GM10847 (cell line): Measurements from ENCODE around the gene SLC17A1.

Experiments
- POLR2A ChIP-seq: IDR thresholded peaks from 2 replicates; pipeline ENCODE4 v1.6.1; 2011; ENCODE audit not compliant: insufficient read length; ENCODE audit errors: extremely low read depth

Gene SLC17A1, protein sequence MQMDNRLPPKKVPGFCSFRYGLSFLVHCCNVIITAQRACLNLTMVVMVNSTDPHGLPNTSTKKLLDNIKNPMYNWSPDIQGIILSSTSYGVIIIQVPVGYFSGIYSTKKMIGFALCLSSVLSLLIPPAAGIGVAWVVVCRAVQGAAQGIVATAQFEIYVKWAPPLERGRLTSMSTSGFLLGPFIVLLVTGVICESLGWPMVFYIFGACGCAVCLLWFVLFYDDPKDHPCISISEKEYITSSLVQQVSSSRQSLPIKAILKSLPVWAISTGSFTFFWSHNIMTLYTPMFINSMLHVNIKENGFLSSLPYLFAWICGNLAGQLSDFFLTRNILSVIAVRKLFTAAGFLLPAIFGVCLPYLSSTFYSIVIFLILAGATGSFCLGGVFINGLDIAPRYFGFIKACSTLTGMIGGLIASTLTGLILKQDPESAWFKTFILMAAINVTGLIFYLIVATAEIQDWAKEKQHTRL

DNA sequence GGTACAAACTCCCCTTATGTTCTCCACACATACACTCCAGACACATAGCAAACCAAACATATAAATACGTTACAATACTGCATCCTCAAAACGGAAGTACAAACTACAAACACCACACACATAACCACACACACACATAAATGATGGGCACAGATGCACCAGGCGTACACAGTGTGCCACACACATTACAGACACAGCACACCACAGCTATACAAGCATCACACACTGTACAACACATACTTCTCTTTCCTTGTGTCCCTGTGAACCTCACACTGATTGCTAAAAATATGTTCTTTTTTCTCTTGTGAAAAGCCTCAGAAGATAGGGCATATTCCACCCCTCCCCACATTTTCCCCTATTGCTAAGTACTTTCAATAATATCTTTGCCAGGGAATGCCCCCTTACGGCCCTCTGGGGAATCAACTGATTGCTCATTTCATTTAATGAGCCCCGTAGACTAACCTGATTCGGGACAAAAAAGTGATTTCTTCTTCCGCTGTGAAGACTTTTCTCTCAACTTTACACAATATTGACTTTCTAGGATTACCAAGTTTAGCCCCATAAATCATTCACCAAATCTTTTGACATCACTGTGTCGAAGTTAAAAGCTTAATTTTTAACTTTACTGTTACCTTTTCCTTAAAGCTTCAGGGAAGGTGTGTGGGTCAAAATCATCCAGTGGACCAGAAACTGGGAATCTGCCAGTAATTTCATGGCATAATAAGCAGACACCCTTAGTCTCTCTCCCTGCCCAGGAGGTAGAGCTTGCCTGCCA is at the start of gene SLC17A1:
SLC17A1 (minus strand) TSS at position 521 of the 775 bp plus-strand sequence. CDS start 1,495 bp downstream, outside the sequence.
- no peak for TF ChIP-seq POLR2A

DNA sequence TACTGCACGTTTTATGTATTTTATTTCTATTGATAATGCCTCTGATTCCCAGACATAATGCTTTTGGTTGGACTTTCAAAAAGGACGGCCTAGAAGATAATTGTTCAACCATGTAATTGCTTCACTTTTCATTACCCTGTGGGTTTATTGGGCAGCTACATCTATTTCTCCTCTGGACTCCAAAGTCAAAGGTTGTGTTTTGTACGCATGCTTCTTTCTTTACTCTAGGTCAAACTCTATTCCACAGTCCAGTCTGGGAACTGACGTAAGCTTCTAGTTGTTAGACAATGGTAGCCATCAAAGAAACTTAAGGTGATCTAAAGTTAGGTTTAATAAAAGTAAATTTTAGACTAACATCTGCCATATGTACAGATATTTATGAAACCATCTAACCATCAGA is 48.7 kb upstream of the SLC17A1 start:
- TF ChIP-seq POLR2A: no peak

DNA sequence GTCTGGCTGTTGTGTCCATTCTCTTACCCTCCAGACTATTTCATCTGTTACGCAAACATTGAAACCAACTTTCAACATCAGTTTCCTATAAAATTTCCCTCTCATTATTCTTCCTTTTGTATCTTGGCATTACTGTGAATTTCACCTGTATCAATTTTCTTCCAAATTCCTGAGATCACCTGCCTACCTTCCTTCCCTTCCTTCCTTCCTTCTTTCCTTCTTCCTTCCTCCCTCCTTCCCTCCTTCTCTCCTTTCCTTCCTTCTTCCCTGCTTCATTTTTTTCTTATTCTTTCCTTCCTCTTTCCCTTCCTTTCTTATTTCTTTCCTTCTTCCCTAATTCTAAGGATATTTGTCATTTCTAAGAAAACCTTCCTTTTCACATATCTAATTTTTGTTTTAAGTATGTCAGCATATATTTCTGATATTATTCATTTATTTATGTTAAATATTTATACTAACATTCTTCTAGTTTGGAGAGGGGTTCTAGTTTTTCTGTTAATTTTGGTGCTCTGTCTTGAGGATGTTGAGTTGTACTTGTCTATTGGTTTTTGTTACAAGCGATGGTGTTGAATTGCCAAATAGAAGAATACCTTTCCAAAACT is 47.0 kb upstream of the SLC17A1 start:
- TF ChIP-seq POLR2A: no peak

DNA sequence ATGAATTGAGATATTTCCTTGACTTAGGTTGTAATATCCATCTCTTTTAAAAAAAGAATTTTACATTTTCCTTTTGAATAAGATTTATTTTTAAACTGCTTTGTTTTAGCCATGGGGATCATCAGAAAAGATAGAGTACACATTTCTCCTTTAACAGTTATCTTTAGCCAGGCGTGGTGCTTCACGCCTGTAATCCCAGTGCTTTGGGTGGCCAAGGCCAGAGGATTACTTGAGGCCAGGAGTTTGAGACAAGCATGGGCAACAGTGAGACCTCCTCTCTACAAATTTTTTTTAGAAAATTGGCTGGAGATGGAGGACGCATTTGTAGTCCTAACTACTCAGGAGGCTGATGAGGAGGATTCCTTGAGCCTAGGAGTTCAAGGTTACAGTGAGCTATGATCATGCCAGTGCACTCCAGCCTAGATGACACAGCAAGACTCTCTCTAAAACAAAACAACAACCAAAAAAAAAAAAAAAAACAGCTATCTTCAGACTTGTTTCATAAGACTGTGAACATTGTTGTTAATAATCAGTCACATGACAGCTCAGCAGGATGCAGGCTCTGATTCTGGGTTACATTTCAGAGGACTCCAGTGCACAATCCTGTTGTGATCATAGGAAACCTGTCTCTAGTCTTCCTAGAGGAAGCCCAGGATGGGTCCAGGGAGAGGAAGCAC is 44.2 kb upstream of the SLC17A1 start:
- no peak for TF ChIP-seq POLR2A

DNA sequence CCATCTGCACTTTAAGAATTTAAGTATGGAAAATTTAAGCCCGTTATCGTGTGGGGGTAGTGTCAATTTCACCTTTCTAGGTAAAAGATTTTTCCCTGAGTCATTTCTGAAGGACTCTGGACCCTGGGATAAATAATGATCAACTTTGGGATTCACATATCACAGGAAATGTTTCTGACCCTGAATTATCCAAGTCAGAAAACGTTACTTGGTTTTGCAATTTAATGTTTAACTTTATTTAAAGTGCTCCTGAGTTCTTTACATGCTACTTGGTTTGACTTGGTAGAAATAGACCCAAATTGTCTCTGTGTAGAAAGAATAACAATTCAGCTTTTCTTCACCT is 43.7 kb upstream of the SLC17A1 start:
- TF ChIP-seq POLR2A: no peak

DNA sequence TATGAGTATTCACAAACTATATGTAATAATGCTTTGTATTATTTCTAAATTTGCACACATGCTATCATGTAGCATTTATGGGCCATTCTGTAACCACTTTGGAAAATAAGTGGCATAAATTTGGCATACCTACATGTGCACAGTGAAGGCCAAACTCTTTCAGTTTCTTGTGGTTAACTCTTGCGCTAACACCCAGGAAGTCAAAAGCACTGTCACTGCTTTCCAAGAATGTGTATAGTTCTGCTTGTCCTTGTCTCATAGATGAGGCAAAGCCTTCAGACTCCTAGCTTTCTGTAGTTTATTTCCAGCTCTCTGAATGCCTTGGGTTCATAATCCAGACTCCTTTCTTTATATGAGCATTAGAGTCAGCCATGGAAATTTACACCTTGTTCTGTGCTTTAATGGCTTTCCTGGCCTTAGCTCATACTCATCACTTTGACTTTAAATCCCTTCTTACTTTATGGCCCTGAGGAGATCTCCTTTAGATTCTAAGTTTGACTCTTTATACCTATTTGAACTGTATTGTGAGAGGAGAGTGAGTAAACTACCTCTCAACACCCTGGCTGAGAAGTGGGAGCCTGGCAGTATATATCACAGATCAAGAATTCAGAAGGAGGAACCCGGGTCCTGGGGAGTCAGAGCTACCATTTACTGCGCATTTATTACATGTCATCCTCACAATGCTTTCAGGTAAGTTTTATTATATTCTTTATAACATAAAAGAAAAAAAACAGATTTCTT is 43.1 kb upstream of the SLC17A1 start:
- TF ChIP-seq POLR2A: no peak

DNA sequence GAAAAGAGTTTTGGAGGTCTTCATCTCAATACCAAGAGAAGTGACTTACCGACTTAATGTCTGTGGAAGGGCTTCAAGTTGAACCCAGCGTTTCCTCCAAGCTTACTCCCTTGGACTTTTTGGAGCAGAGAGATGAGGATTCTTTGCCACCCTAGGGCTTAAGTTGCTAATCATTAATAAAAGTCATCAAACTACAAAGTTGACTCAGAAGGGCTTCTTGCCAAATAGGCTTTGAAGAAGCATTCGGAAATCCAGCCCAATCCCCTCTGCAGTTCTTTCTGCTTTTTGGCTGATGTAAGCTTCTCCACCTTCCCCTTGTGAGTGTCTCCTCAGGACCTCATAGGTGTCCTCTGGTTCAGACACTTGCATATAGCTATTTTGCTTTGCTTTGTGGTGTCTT is 42.3 kb upstream of the SLC17A1 start, which contains the start of gene SLC17A3:
SLC17A3 (minus strand) TSS at position 126 of the 400 bp plus-strand sequence. CDS start 5,856 bp downstream, outside the sequence.
- TF ChIP-seq POLR2A: no peak

DNA sequence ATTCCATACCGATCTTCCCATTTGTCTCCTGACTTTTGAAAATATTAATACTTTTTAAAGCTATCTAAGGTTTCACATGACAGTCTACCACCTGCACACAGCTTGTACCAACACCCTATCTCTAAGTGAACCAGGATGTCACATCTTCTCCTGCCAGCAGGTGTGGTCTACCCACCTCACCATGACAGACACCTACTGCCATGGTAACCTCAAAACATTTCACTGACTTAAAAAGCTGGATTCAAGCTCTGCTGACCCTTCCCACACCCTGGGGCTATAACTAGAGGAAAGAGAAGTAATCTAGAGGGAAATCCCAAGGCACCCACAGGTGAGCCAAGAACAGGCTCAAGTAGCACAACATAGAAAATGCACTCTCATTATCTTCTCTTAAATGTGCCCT is 41.0 kb upstream of the SLC17A1 start:
- no peak for TF ChIP-seq POLR2A

DNA sequence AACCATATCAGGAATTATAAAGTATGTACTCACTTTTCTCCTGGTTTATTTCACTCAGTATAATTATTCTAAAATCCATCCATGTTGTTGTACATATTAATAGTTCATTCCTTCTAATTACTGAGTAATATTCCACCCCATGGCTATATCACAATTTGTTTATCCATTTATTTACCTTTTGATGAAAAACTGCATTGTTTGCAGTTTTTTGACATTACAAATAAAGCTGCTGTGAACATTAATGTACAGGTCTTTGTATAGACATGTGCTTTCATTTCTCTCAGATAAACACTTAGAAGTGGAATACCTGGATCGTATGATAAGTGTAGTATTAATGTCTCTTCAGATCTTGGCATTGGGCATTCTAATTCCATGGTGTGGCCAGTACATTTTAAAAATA is 38.0 kb upstream of the SLC17A1 start:
- no peak for TF ChIP-seq POLR2A

DNA sequence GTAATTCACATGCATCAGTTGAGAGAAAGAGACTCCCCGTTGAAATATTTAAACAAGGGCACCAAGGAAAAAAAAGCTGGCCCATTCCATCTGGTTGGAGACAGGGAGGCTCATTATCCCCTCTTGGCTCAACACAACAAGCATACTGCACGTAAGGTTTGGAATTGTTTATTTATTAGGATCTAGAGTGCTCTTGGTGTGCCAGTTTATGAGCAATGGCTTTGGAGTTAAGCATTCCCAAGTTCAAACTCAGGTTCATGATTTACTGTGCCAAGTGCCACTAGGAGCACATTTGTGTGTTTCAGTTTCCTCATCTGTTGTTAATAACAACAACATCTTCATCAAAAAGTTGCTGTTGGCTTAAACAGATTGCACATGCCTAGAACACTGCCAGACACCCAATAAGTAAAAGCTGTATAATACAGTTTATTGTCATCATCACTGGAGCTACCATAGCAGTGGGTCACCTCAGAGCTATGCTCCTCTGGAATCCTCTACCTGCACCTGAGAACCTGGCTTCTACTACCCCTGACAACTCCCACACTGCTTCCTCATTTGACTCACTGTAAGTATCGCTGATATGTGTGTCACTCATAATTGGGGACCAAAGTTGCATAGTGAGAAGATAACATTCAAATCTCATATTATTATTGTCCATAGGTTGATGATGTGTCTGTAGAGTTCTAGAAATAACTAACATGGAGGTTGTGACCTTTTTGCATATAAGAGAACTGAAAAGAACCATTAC is 36.8 kb upstream of the SLC17A1 start:
- TF ChIP-seq POLR2A: no peak

DNA sequence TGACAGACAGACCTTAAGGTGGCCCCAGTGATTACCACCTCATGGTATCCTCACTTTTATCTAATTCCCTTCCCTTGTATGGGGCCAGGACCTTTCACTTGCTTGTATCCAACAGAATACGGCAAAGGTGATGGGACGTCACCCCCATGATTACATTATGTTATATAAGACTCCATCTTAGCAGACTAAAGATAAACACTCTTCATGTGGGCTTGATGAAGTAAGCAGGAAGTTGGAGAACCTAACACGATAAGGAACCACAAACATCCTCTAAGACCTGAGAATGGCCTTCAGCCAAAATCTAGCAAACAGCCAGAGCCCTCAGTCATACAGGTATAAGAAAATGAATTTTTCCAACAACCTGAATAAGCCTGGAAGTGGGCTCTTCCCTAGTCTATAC is 34.2 kb upstream of the SLC17A1 start:
- TF ChIP-seq POLR2A: no peak

DNA sequence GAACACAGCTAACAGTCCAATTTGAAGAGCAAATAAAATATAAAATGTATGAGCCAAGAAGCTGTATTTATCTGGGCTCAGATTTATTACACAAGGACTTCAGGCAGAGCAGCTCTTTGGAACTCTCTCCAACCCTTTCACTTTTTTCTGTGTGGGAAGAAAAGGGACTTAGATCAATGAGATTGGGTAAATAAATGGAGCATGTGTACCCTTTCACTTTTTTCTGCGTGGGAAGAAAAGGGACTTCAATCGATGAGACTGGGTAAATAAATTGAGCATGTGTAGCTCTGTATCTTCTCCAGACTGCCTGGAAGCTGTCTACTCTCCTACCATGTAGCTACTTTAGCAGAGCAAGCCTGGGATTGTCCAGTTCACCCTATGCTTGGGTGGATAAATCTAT is 31.5 kb upstream of the SLC17A1 start:
- TF ChIP-seq POLR2A: no peak

DNA sequence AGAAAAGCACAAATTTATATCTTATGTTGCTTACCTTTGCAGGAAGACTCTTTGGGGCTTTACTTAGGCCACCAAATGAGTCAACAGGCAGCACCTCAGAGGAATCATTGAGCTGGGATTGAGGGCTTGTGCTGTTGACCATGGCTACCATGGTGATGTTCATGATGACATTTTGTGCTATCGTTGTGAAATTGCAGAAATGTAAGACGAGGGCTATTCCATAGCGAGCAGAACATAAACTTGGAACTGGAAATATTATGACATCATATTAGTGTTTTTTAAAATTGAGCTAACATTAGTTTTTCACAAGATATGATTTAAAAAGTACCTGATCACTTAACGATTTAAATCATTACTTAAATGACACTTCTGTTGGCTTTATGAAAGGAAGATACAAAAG is 30.3 kb upstream of the SLC17A1 start:
- TF ChIP-seq POLR2A: no peak

DNA sequence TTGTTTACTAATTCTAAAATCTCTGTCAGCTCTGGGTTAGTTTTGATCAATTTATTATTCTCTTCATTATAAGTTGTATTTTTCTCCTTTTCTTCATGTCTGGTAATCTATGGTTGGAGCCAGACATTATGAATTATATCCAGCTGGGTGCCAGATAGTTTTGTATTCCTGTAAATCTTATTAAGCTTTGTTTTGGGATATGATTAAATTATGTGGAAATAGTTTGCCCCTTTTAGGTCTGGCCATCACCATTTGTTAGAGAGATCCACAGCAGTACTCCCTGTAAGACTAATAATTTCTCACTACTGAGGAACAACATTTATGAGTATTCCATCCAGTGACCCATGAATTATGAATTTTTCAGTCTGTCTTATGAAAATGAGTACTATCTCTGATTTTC is 20.9 kb upstream of the SLC17A1 start:
- TF ChIP-seq POLR2A: no peak
